WTC11 (cell line): ENCODE results near the gene CD28. TPM values are rescaled to one million over a fixed set of nuclear protein-coding genes. Genes with fewer than 3 reads are reported as not detected.

Source experiments
- ATAC-seq: fragments of 200-7000 bp; cut with Tn5 transposase; 2 replicates; pipeline ENCODE4 v1.10.0; 2021; ENCODE audit warnings: mild to moderate bottlenecking, moderate library complexity
- CTCF ChIA-PET: fragments of 300-600 bp; sonication (Branson Sonifier 250); formaldehyde crosslinking; loops from one replicate; lab custom pipeline; 2021; ENCODE audit warnings: antibody characterized with exemption; lab: Charles Lee
- POLR2A ChIA-PET: fragments of 350-600 bp; sonication (Branson Sonifier 250); formaldehyde crosslinking; loops from one replicate; lab custom pipeline; 2021; ENCODE audit warnings: antibody characterized with exemption; lab: Charles Lee
- DNase-seq: peaks from one replicate; pipeline ENCODE4 v3.0.0; 2021; ENCODE audit warnings: low spot score
- H3K27ac Mint-ChIP-seq: 2 replicates; pipeline ENCODE4 v1.8.0; 2021; ENCODE audit warnings: mixed read lengths
- H3K27me3 Mint-ChIP-seq: 2 replicates; pipeline ENCODE4 v1.8.0; 2021; ENCODE audit warnings: low read depth, mild to moderate bottlenecking, moderate library complexity, mixed read lengths
- H3K36me3 Mint-ChIP-seq: 2 replicates; pipeline ENCODE4 v1.8.0; 2021; ENCODE audit warnings: mixed read lengths
- H3K4me1 Mint-ChIP-seq: 2 replicates; pipeline ENCODE4 v1.8.0; 2022; ENCODE audit warnings: mixed read lengths
- H3K4me3 Mint-ChIP-seq: 2 replicates; pipeline ENCODE4 v1.8.0; 2021; ENCODE audit warnings: mild to moderate bottlenecking, moderate library complexity, mixed read lengths
- H3K9me3 Mint-ChIP-seq: 2 replicates; pipeline ENCODE4 v1.8.0; 2021; ENCODE audit warnings: mixed read lengths
- AFF4 ChIP-seq: sonication (generic); formaldehyde crosslinking; IDR thresholded peaks from 2 replicates; pipeline ENCODE4 v1.8.1; 2023; ENCODE audit warnings: mild to moderate bottlenecking, missing genetic modification reagents, borderline replicate concordance
- ATF3 ChIP-seq: sonication (generic); formaldehyde crosslinking; conservative IDR thresholded peaks from 2 replicates; pipeline ENCODE4 v1.8.1; 2022; ENCODE audit warnings: mild to moderate bottlenecking, missing genetic modification reagents
- ETV6 ChIP-seq: sonication (generic); formaldehyde crosslinking; IDR thresholded peaks from 2 replicates; pipeline ENCODE4 v1.8.1; 2022; ENCODE audit warnings: mild to moderate bottlenecking, missing genetic modification reagents
- FOXJ3 ChIP-seq: sonication (generic); formaldehyde crosslinking; IDR thresholded peaks from 2 replicates; pipeline ENCODE4 v1.9.0; 2021; ENCODE audit warnings: missing genetic modification reagents, mild to moderate bottlenecking, borderline replicate concordance
- GABPB1 ChIP-seq: sonication (generic); formaldehyde crosslinking; IDR thresholded peaks from 2 replicates; pipeline ENCODE4 v1.8.1; 2023; ENCODE audit warnings: mild to moderate bottlenecking, missing genetic modification reagents
- HMGXB4 ChIP-seq: sonication (generic); formaldehyde crosslinking; IDR thresholded peaks from 2 replicates; pipeline ENCODE4 v1.8.1; 2023; ENCODE audit warnings: mild to moderate bottlenecking, moderate library complexity, missing genetic modification reagents
- IRF1 ChIP-seq: sonication (generic); formaldehyde crosslinking; IDR thresholded peaks from 2 replicates; pipeline ENCODE4 v1.8.0; 2023; ENCODE audit warnings: missing genetic modification reagents
- NR2C2 ChIP-seq: sonication (generic); formaldehyde crosslinking; IDR thresholded peaks from 2 replicates; pipeline ENCODE4 v1.8.0; 2022; ENCODE audit warnings: mild to moderate bottlenecking, missing genetic modification reagents
- RELA ChIP-seq: sonication (generic); formaldehyde crosslinking; IDR thresholded peaks from 2 replicates; pipeline ENCODE4 v1.8.1; 2022; ENCODE audit warnings: missing genetic modification reagents, mild to moderate bottlenecking, borderline replicate concordance
- SMAD3 ChIP-seq: sonication (generic); formaldehyde crosslinking; IDR thresholded peaks from 2 replicates; pipeline ENCODE4 v1.8.0; 2022; ENCODE audit warnings: missing genetic modification reagents, mild to moderate bottlenecking, borderline replicate concordance
- SP1 ChIP-seq: sonication (generic); formaldehyde crosslinking; conservative IDR thresholded peaks from 2 replicates; pipeline ENCODE4 v1.8.1; 2022; ENCODE audit warnings: missing genetic modification reagents
- ZNF232 ChIP-seq: sonication (generic); formaldehyde crosslinking; IDR thresholded peaks from 2 replicates; pipeline ENCODE4 v1.8.0; 2022; ENCODE audit warnings: mild to moderate bottlenecking, missing genetic modification reagents
- ZNF281 ChIP-seq: sonication (generic); formaldehyde crosslinking; IDR thresholded peaks from 2 replicates; pipeline ENCODE4 v1.8.0; 2023; ENCODE audit warnings: mild to moderate bottlenecking, missing genetic modification reagents
- ZNF512 ChIP-seq: sonication (generic); formaldehyde crosslinking; IDR thresholded peaks from 2 replicates; pipeline ENCODE4 v1.8.1; 2022; ENCODE audit warnings: missing genetic modification reagents, borderline replicate concordance
- ZSCAN18 ChIP-seq: fragments of 250-450 bp; sonication (Bioruptor Pico); IDR thresholded peaks from 2 replicates; pipeline ENCODE4 v2.1.2; 2022; ENCODE audit warnings: mild to moderate bottlenecking, moderate library complexity
- total RNA-seq: library from RNA; stranded (reverse); gene quantifications from 3 replicates; pipeline ENCODE4 v1.2.3, GENCODE V29; 2021

CD28 gene
- total RNA-seq, 1 experiment from 2014 or later = 0.11 TPM

GRCh38 chr2:203739351-203739750 is 32.9 kb downstream of the CD28 start:
- ChIA-PET CTCF (no interaction called here), POLR2A (no interaction called here)
- Mint-ChIP-seq H3K27ac (no peak overlapping the region), H3K4me3 (no peak overlapping the region), H3K27me3 (no peaks in the 10 kb centered on the region), H3K4me1 (peaks cover 8% of the 10 kb centered on the region), H3K36me3 (no peaks in the 10 kb centered on the region), H3K9me3 (peaks cover 2% of the 10 kb centered on the region; the same call in 1 of the 2 replicates)
- TF ChIP-seq ZNF512 (CRISPR knock-in tag) (no peak), SMAD3 (CRISPR knock-in tag) (no peak), NR2C2 (CRISPR knock-in tag) (no peak), FOXJ3 (CRISPR knock-in tag) (no peak), ETV6 (no peak), ZNF281 (no peak), ATF3 (CRISPR knock-in tag) (no peak), HMGXB4 (CRISPR knock-in tag) (no peak), AFF4 (CRISPR knock-in tag) (no peak), ZNF232 (CRISPR knock-in tag) (no peak), RELA (CRISPR knock-in tag) (no peak), SP1 (CRISPR knock-in tag) (no peak), IRF1 (CRISPR knock-in tag) (no peak)
- DNase-seq (no peak), ATAC-seq (no peak)

GRCh38 chr2:203740871-203741281 is 34.4 kb downstream of the CD28 start:
- ATAC-seq (no peak), DNase-seq (no peak)
- no peak overlapping the region for H3K4me3 Mint-ChIP-seq
- H3K36me3 Mint-ChIP-seq = no peaks in the 10 kb centered on the region
- H3K27me3 Mint-ChIP-seq = no peaks in the 10 kb centered on the region
- no peak for TF ChIP-seq ZSCAN18 (CRISPR knock-in tag)
- no peak for TF ChIP-seq GABPB1 (CRISPR knock-in tag)
- TF ChIP-seq ZNF281 = no peak
- TF ChIP-seq ATF3 (CRISPR knock-in tag) = no peak
- POLR2A ChIA-PET = no interaction called here
- no peak overlapping the region for H3K27ac Mint-ChIP-seq
- peaks cover 6% of the 10 kb centered on the region for H3K9me3 Mint-ChIP-seq
- CTCF ChIA-PET = no interaction called here
- peaks cover 4% of the 10 kb centered on the region; the same call in 1 of the 2 replicates for H3K4me1 Mint-ChIP-seq
